ENCODE data around the gene ARFIP1.

DNA sequence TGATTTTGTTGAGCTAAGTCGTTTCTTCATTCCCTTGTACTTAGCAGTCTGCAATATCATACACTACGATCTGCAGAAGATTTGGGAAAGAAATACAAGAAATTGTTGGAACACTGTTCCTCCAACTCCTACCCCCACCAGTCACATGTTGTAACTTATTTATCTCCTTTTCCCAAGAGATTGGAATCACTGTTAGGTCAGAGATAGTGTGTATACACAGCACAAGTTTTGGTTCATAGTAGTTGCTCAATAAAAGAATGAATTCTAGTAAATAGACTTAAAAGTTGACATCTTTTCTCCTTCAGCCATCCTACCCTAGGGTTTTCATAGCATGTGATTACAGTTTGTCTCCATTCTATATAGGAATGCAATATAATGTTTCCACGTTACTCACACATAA, 68.8 kb downstream of the ARFIP1 start:
- no peak for TF ChIP-seq CTCF (IDR thresholded peaks at IDR 0.05)
- no peak for TF ChIP-seq POLR2A (IDR thresholded peaks at IDR 0.05)
